HG03108 (cell line): ENCODE data around the gene LAMA2.

ENCODE experiments used
- ATAC-seq: cut with Tn5 transposase; IDR thresholded peaks from one replicate; pipeline ENCODE4 v1.9.1; 2021; ENCODE audit warnings: moderate library complexity; ENCODE audit not compliant: unreplicated experiment

LAMA2 gene

DNA sequence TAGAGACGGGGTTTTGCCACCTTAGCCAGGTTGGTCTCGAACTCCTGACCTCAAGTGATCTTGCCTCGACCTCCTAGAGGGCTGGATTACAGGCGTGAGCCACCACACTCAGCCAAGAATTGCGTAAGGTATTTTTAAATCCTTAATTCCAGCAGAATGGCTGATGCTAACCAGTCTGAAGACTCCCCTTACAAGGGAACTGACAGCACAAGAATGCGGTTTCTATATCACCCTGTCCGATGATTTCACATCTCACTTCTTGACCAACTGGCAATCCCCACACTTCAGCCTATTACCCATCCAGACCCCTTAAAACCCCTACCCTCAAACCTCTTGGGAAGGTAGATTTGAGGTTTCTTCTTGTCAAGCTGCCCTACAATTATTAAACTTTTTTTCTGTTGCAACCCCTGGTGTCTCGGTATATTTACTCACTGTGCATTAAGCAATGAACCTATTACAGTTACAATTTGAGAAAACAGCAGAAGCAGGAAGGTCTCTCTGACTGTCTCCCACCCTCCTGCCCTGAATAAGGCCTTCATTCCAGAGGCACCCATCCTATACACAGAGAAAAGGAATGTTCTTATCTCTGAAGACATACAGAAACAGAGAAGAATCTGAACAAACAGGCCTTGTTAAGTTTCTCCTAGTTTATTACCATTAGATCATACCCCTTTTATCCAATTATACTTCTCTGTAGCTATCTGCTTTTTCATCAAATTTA, 662.1 kb downstream of the LAMA2 start:
- no peak for ATAC-seq

DNA sequence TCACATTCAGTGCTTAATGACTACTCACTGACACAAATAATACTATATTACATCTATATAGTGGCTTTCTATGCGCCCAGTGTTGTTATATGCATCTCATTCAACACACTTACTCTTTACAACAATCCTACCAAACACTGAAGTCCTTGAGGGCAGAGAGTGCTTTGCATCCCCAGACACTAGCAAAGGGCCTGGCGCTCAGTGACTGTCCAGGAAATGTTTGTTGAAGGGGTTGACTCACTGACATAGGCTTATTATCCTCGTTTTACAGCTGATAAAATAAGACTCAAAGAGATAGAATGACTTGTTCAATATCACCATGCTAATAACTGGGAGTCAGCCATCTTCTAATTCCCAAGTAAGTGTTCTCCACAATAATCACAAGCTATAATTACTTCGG, 663.8 kb downstream of the LAMA2 start:
- no peak for ATAC-seq

DNA sequence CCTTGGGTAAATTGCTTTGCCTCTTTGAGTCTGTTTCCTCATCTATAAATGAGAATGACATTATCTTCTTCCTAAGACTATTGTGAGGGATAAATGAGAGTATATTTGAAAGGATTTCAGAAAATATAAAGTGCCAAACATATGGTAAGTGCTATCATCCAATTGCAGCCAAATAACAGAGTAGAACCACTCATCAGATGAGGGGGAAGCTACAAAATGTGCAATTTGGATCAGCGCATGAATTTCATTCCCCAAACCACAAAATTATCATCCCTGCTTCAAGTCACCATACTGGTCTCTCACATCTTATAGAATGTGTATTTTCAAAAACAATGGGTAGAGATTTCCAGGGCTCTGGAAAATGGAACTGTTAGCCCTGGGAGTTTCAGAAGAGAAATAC, 668.5 kb downstream of the LAMA2 start:
- no peak for ATAC-seq

DNA sequence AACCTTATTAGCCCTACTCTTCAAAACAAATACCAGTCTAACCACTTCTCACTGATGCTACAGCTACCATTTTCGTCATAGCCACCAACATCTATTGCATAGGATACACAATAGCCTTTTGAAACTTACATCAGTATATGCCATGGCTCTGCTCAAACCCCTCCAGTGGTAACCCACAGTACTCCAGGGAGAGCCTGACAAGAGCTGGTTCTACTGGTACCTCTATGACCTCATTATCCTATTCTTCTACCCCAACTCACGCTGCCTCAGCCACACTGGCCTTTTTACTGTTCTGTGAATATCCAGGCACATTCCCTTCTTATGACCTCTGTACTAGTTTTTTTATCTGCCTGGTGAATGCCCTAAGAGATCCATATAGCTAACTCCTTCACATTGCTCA, 669.5 kb downstream of the LAMA2 start:
- ATAC-seq, result no peak

DNA sequence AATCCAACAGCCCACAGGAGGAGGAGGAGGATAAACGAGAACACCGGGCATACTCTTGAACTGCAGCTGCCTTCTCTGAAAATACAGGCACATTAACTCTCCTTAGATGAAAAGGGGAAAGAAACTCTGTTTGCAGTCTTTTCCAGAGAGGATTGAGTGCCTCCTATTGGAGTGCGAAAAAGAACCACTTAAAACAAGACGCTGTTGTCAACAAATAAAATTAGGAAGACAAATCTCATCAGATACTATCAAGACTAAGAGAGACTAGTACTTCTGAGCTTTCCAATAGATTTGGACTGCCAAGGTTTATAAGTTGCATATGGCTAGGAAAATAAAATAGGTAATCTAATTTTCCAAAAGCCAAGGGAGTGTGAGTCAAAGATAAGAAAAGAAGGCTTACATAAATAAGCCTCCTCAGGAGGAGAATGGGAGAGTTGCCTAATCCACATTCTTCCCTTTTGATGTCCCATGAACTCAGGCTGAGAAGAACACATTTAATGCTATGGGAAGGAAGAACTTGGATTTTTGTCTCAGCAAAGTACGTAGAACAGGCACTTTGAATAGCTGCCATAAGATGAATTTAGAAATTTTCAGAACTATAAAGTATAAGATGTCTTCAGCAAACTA, 672.4 kb downstream of the LAMA2 start:
- no peak for ATAC-seq

DNA sequence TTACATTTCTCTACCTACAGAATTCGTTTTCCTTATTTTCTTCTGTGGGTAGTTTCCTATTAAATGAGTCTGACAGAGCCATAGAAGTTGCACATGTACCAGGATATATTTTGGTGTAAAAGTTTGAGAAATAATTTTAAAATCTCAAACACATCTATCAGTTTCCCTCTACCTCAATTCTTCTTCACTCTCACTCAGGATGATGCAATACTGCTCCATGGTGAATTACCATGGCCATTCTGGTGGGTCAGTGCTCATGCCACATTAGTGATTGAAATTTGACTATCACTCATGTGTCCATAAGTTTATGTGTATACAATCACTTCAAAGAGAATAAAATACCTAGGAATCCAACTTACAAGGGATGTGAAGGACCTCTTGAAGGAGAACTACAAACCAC, 675.3 kb downstream of the LAMA2 start:
- ATAC-seq, result no peak

DNA sequence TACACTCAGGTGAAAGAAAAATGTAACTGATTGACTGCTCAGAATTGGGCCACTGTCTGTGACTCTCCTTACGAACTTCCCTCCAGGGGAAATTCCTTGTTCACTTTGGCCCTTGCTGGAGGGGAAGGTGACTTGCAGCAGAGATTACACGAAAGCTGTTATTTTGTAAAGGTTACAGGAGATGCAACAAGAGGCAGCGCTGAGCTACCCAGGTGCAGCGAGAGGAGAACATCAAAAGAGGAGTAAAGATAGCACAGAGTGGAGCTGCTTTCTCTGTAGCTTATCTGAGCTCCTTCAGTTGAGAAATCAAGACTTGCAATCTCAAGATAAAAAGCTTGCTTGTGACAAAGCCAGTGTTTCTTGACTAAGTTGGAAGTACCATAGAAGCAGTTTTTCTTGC, 682.4 kb downstream of the LAMA2 start:
- ATAC-seq, result no peak

DNA sequence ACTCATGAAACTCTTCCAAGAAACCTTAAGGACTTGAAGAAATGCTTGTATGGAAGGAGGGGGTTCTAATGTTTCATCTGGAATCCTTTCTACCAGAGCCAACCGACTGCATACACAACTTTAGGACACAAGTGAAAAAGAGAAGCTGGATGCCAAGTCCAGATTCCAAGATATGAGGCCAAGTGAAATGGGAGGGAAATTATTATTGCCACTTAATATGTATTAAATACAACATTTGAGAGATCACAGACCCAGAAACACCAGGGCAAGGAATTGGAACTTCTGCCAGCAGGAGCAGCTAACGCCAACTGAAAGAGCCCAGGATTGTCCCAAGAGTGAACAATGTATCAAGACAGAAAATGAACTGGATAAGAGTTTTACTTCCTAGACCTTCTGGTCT, 682.9 kb downstream of the LAMA2 start:
- no peak for ATAC-seq
